NT2/D1 (cell line): ENCODE data around the gene SLC7A1.

Experiments
- SUZ12 ChIP-seq: IDR thresholded peaks from 2 replicates; pipeline ENCODE4 v1.6.1; 2011; ENCODE audit not compliant: insufficient read length, insufficient read depth; ENCODE audit errors: extremely low read depth
- ZNF274 ChIP-seq: IDR thresholded peaks from 2 replicates; pipeline ENCODE4 v1.6.1; 2011; ENCODE audit warnings: mild to moderate bottlenecking, low read depth, low read length

DNA sequence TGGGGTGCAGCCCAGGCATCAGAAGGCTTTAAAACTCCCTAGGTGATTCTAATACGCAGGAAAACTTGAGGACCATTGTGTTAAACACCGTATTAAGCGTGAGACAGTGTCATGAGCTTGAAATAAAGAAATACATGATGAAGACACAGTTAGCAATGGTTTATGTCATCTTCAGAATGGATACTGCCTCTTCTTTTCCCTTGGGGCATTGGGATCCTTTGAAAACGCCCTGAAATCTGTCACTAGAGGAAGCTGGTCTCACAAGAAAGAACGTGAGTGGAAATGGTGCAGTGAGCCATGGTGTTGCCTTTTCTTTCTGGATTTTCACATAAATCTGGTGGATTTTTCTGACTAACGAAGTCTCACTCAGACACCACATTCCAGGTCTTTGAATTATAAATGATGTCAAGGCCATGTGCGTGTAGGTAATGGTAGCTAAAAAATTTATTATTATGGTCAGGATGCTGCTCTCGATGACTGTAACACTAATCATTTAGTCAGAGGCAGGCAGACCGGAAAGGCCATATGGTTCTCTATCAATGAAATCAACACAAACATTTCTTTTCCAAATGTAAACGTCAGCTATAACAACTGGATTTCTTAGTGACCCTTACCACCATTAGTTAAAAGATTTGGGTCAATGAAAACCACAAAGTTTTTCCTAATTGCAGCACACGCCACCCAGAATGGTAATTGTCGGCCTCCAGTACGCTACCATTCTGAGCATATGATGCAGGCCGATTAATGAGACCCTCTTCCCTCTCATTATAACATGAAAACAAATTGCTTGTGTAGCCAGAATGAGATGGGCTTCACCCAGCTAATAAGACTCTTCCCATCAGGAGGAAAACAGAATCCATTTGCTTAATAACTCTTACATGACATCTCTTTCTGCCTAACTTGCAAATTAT lies 105.6 kb downstream of the SLC7A1 start:
- no peak for TF ChIP-seq SUZ12
- no peak for TF ChIP-seq ZNF274
